HEK293T (cell line): ENCODE data around the gene TMEM233.

Experiments used
- BHLHE40 ChIP-seq: fragments of 450-650 bp; IDR thresholded peaks from 2 replicates; pipeline ENCODE4 v1.6.1; 2016; ENCODE audit warnings: mild to moderate bottlenecking, moderate library complexity, borderline replicate concordance
- CTBP1 ChIP-seq: fragments of 450-650 bp; IDR thresholded peaks from 2 replicates; pipeline ENCODE4 v1.6.1; 2016; ENCODE audit warnings: borderline replicate concordance
- HDGF ChIP-seq: fragments of 450-650 bp; IDR thresholded peaks from 2 replicates; pipeline ENCODE4 v1.6.1; 2017; ENCODE audit warnings: antibody characterized with exemption, borderline replicate concordance
- PKNOX1 ChIP-seq: fragments of 450-650 bp; IDR thresholded peaks from 2 replicates; pipeline ENCODE4 v1.6.1; 2016
- SP1 ChIP-seq: fragments of 450-650 bp; IDR thresholded peaks from 2 replicates; pipeline ENCODE4 v1.6.1; 2017
- TARDBP ChIP-seq: fragments of 450-650 bp; IDR thresholded peaks from 2 replicates; pipeline ENCODE4 v1.6.1; 2016
- ZNF384 ChIP-seq: fragments of 450-650 bp; IDR thresholded peaks from 2 replicates; pipeline ENCODE4 v1.6.1; 2016

GRCh38 chr12:119630962-119631550 is 37.5 kb downstream of the TMEM233 start:
- TF ChIP-seq HDGF (no peak), TARDBP (no peak), SP1 (no peak), ZNF384 (no peak), CTBP1 (no peak), BHLHE40 (no peak), PKNOX1 (no peak)
